Right lobe of liver (tissue), 4 donors: ENCODE results near the gene TRIM17.

Experiments
- POLR2A ChIP-seq: fragments of 450-650 bp; IDR thresholded peaks from one replicate; pipeline ENCODE4 v1.6.1; 2017; ENCODE audit warnings: antibody characterized with exemption, mild to moderate bottlenecking
- TF ChIP-seq, protein P1 (sequence below), 4 donors: fragments of 200-600 bp in 3 of 4; fragments of 450-650 bp in 1 of 4; IDR thresholded peaks; one replicate each; pipeline versions ENCODE4 v1.5.1 to v1.8.0; 2016 to 2022; ENCODE audit warnings: antibody characterized with exemption in 4 of 4, mild to moderate bottlenecking in 2 of 4
- donor health status: DM: no; HTN: no; CAD: no.
- donor health status: DM: no; HTN: no; CAD: no.
- donor health status: DM: no; HTN: yes; CAD: no.

DNA sequence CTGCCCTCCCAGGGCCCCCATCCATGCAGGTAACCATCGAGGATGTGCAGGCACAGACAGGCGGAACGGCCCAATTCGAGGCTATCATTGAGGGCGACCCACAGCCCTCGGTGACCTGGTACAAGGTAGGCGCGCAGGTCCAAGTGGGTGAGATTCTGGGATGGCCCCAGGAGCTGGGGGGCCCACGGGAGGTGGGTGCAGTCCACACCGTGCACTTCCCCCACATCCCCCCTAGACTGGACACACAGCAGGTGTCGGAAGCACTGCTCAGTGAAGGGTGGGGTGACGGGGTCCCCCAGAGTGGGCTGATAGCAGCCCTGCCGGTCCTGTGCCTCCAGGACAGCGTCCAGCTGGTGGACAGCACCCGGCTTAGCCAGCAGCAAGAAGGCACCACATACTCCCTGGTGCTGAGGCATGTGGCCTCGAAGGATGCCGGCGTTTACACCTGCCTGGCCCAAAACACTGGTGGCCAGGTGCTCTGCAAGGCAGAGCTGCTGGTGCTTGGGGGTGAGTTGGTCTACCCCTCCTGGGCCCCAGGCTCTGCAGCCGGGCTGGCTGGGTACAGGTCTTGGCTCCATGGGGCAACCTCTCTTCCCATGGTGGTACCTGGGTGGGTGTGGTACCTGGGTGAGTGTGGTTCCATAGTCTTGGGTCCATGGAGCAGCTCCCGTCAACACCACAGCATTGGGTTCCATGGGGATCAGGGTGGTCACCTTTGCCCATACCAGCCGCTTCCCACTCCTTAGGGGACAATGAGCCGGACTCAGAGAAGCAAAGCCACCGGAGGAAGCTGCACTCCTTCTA, 50.4 kb downstream of the TRIM17 start:
- TF ChIP-seq, protein P1, sequence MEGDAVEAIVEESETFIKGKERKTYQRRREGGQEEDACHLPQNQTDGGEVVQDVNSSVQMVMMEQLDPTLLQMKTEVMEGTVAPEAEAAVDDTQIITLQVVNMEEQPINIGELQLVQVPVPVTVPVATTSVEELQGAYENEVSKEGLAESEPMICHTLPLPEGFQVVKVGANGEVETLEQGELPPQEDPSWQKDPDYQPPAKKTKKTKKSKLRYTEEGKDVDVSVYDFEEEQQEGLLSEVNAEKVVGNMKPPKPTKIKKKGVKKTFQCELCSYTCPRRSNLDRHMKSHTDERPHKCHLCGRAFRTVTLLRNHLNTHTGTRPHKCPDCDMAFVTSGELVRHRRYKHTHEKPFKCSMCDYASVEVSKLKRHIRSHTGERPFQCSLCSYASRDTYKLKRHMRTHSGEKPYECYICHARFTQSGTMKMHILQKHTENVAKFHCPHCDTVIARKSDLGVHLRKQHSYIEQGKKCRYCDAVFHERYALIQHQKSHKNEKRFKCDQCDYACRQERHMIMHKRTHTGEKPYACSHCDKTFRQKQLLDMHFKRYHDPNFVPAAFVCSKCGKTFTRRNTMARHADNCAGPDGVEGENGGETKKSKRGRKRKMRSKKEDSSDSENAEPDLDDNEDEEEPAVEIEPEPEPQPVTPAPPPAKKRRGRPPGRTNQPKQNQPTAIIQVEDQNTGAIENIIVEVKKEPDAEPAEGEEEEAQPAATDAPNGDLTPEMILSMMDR (IDR thresholded peaks at IDR 0.05), result no peak
- no peak for TF ChIP-seq POLR2A
